Calu3 (cell line): ENCODE data around the gene THADA. TPM values are rescaled to one million over a fixed set of nuclear protein-coding genes. Genes with fewer than 3 reads are reported as not detected.

Experiments
- BruUV-seq: library from RNA; stranded (reverse); fragments of 400-500 nt; replicated peaks from 2 replicates; lab custom pipeline; 2021; lab: Mats Ljungman, UMichigan
- CTCF ChIA-PET: fragments of 300-600 bp; sonication (Branson Sonifier 250); formaldehyde crosslinking; loops from one replicate; lab custom pipeline; 2022; ENCODE audit warnings: antibody characterized with exemption; lab: Charles Lee
- DNase-seq: peaks from one replicate; pipeline ENCODE4 v3.0.0; 2022
- H3K27ac Mint-ChIP-seq: one replicate; pipeline ENCODE4 v1.8.0; 2022; ENCODE audit warnings: mixed read lengths; ENCODE audit not compliant: unreplicated experiment
- H3K27me3 Mint-ChIP-seq: one replicate; pipeline ENCODE4 v1.8.0; 2022; ENCODE audit warnings: mixed read lengths; ENCODE audit not compliant: unreplicated experiment
- H3K36me3 Mint-ChIP-seq: one replicate; pipeline ENCODE4 v1.8.0; 2022; ENCODE audit warnings: mild to moderate bottlenecking, moderate library complexity, mixed read lengths; ENCODE audit not compliant: insufficient read depth, unreplicated experiment
- H3K4me1 Mint-ChIP-seq: one replicate; pipeline ENCODE4 v1.8.0; 2022; ENCODE audit warnings: mild to moderate bottlenecking, low read depth, mixed read lengths; ENCODE audit not compliant: unreplicated experiment
- H3K4me3 Mint-ChIP-seq: one replicate; pipeline ENCODE4 v1.8.0; 2022; ENCODE audit warnings: mild to moderate bottlenecking, low read depth, moderate library complexity, mixed read lengths; ENCODE audit not compliant: unreplicated experiment
- H3K9me3 Mint-ChIP-seq: one replicate; pipeline ENCODE4 v1.8.0; 2022; ENCODE audit warnings: low read depth, mixed read lengths; ENCODE audit not compliant: unreplicated experiment
- CTCF ChIP-seq: fragments of 200-600 bp; IDR thresholded peaks from one replicate; pipeline ENCODE4 v1.8.0; 2022; ENCODE audit warnings: antibody characterized with exemption; ENCODE audit not compliant: unreplicated experiment
- intact Hi-C: fragments of 100-400 bp; cut with micrococcal nuclease; formaldehyde crosslinking; loops from one replicate; pipeline ENCODE4 v1.10.0; 2022; ENCODE audit not compliant: unreplicated experiment
- total RNA-seq: library from RNA; stranded (reverse); gene quantifications from 2 replicates; pipeline ENCODE4 v1.2.3, GENCODE V29; 2022

The THADA gene
- total RNA-seq, 1 experiment from 2014 or later, result 35.5 TPM

GRCh38 chr2:43270461-43270860 lies 325.4 kb downstream of the THADA start:
- CTCF ChIA-PET, result no interaction called here
- intact Hi-C loops, result no loop called here
- no peak for TF ChIP-seq CTCF
- no TSS peak for BruUV-seq
- no peak overlapping the region for H3K4me3 Mint-ChIP-seq
- no peaks in the 10 kb centered on the region for H3K27me3 Mint-ChIP-seq
- H3K9me3 Mint-ChIP-seq, result no peaks in the 10 kb centered on the region
- H3K36me3 Mint-ChIP-seq, result peaks cover 7% of the 10 kb centered on the region
- H3K4me1 Mint-ChIP-seq, result no peaks in the 10 kb centered on the region
- H3K27ac Mint-ChIP-seq, result no peak overlapping the region
- DNase-seq, result no peak

DNA sequence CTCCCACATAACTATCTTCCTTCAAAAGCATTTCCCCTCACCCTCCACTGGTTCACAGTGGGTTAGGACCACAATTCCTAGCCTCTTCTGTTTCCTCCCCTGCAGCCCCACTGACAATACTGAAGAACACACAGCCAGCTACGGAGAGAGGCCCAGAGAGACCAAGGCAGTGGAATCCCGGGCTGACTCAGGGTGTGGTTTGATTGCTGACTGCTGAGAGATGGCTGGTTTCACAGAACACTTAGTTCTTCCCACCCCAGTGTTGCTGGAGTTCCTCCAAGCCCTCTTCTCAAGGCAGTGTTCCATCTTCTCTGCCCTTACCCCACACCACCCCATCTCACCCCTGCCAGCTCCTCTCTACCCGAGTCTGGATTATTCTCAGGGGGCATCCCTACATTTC lies 326.1 kb downstream of the THADA start:
- no peak for DNase-seq

GRCh38 chr2:43269074-43269572 lies 326.7 kb downstream of the THADA start:
- no TSS peak for BruUV-seq
- H3K36me3 Mint-ChIP-seq, result peaks cover 7% of the 10 kb centered on the region

More for the DNA sequence above, 326.1 kb downstream of the THADA start:
- H3K27ac Mint-ChIP-seq, result no peak overlapping the region
- no TSS peak for BruUV-seq
- no peaks in the 10 kb centered on the region for H3K4me1 Mint-ChIP-seq
- no peaks in the 10 kb centered on the region for H3K27me3 Mint-ChIP-seq
- peaks cover 7% of the 10 kb centered on the region for H3K36me3 Mint-ChIP-seq
- H3K4me3 Mint-ChIP-seq, result no peak overlapping the region
- intact Hi-C loops, result no loop called here
- no peak for TF ChIP-seq CTCF
- CTCF ChIA-PET, result no interaction called here
- no peaks in the 10 kb centered on the region for H3K9me3 Mint-ChIP-seq

GRCh38 chr2:43268066-43268953 lies 327.5 kb downstream of the THADA start:
- intact Hi-C loops, result no loop called here
- DNase-seq, result no peak
- no TSS peak for BruUV-seq
- CTCF ChIA-PET, result interaction anchor here (0.7 kb wide), 1 partner anchor 194 kb away, joined by 3 read pairs; no protein-coding TSS in a partner anchor
- no peak for TF ChIP-seq CTCF
- no peaks in the 10 kb centered on the region for H3K4me1 Mint-ChIP-seq
- H3K27ac Mint-ChIP-seq, result no peak overlapping the region
- H3K9me3 Mint-ChIP-seq, result no peaks in the 10 kb centered on the region
- H3K4me3 Mint-ChIP-seq, result no peak overlapping the region
- H3K27me3 Mint-ChIP-seq, result no peaks in the 10 kb centered on the region
- peaks cover 7% of the 10 kb centered on the region for H3K36me3 Mint-ChIP-seq

More at GRCh38 chr2:43269074-43269572, 326.7 kb downstream of the THADA start:
- H3K27me3 Mint-ChIP-seq, result no peaks in the 10 kb centered on the region
- intact Hi-C loops, result no loop called here
- no peak for TF ChIP-seq CTCF
- CTCF ChIA-PET, result no interaction called here
- H3K4me1 Mint-ChIP-seq, result no peaks in the 10 kb centered on the region
- no peak overlapping the region for H3K27ac Mint-ChIP-seq
- H3K9me3 Mint-ChIP-seq, result no peaks in the 10 kb centered on the region
- DNase-seq, result no peak
- H3K4me3 Mint-ChIP-seq, result no peak overlapping the region
